NCI-H82 treated with DMSO at 0.1 percent for 48 hours (cell line): ENCODE data around the gene TGFB1I1.
"Not testable (repeated sequence)": the region's sequence is repeated elsewhere in the genome, so short reads cannot be mapped to it uniquely, and the experiment has no call there.

ENCODE experiments used
- DNase-seq: peaks from one replicate; lab custom pipeline; 2025; ENCODE audit not compliant: unreplicated experiment; lab: John Stamatoyannopoulos, UW

The TGFB1I1 gene

GRCh38 chr16:31467858-31468257, 4.1 kb upstream of the TGFB1I1 start:
- no peak for DNase-seq

GRCh38 chr16:31470615-31471014, 1.3 kb upstream of the TGFB1I1 start:
- no peak for DNase-seq

- no peak for DNase-seq
Measured at GRCh38 chr16:31471241-31471874, 594 bp upstream of the TGFB1I1 start.

- no peak for DNase-seq
Measured at GRCh38 chr16:31472709-31473203, 804 bp downstream of the TGFB1I1 start.

- no peak for DNase-seq
Measured at GRCh38 chr16:31473264-31473984, 1.5 kb downstream of the TGFB1I1 start.

- DNase-seq, result no peak
Measured at GRCh38 chr16:31474173-31474714, 2.3 kb downstream of the TGFB1I1 start.

- DNase-seq, result no peak
Measured at GRCh38 chr16:31474773-31475738, 3.1 kb downstream of the TGFB1I1 start.

GRCh38 chr16:31475946-31476302, 4.0 kb downstream of the TGFB1I1 start:
- DNase-seq, result no peak

- no peak for DNase-seq
Measured at GRCh38 chr16:31476303-31477219, 4.6 kb downstream of the TGFB1I1 start.

GRCh38 chr16:31477220-31478216, 5.6 kb downstream of the TGFB1I1 start:
- DNase-seq, result no peak

GRCh38 chr16:31478956-31479355, 7.0 kb downstream of the TGFB1I1 start:
- no peak for DNase-seq

- no peak for DNase-seq
Measured at GRCh38 chr16:31479751-31480150, 7.8 kb downstream of the TGFB1I1 start.

GRCh38 chr16:31480851-31481536, 9.0 kb downstream of the TGFB1I1 start:
- no peak for DNase-seq

GRCh38 chr16:31483081-31483480, 11.1 kb downstream of the TGFB1I1 start, which contains the start of gene SLC5A2:
Gene SLC5A2 (plus strand): TSS chr16:31483123. CDS start chr16:31483137, 14 bp downstream.
- no peak for DNase-seq

- not testable (repeated sequence) for DNase-seq
Measured at GRCh38 chr16:31484048-31484447, 12.1 kb downstream of the TGFB1I1 start.

GRCh38 chr16:31484491-31485171, 12.7 kb downstream of the TGFB1I1 start:
- DNase-seq, result no peak

GRCh38 chr16:31485571-31485970, 13.6 kb downstream of the TGFB1I1 start:
- no peak for DNase-seq

- no peak for DNase-seq
Measured at GRCh38 chr16:31486045-31486444, 14.1 kb downstream of the TGFB1I1 start.
